GM19043 (cell line): ENCODE data around the gene NGF.

ENCODE experiments used
- ATAC-seq: cut with Tn5 transposase; IDR thresholded peaks from one replicate; pipeline ENCODE4 v1.9.1; 2021; ENCODE audit warnings: low read depth; ENCODE audit not compliant: unreplicated experiment

The NGF gene

DNA sequence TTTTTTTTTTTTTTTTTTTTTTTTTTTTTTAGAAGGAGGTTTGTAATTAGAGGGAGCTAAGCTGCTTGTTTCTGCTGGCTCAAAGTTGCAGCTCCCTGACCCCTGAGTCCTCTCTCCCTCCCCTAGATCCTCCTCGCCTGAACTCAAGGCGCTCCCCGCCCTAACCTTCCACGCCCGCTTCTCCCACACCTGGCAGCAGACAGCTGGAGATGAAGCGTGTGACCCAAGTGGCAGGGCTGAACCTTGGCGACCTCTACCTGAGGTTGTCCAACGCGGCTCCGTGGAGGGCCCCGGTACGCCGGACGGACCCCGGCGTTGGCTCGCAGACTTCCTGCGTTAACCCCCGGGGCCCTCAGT is 795 bp downstream of the NGF start:
- ATAC-seq: no peak

DNA sequence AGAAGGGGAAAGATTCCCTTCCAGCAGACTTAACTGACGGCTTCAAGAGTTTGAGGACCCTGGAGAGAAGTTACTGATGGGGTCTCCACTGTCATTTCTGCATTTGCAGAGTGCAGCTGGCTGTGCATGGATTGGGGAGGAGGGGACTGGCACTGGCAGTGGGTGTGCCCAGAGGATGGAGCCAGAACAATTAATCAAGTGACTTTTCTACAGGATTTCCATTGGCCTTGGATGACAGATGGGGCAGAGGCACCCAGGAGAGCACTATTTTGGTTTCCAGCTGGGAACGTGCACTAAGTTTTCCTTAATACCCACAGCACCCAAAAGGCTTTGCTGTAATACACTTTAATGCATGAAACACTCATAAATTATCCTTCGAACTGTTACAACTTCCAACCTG is 1.3 kb downstream of the NGF start:
- ATAC-seq: no peak

DNA sequence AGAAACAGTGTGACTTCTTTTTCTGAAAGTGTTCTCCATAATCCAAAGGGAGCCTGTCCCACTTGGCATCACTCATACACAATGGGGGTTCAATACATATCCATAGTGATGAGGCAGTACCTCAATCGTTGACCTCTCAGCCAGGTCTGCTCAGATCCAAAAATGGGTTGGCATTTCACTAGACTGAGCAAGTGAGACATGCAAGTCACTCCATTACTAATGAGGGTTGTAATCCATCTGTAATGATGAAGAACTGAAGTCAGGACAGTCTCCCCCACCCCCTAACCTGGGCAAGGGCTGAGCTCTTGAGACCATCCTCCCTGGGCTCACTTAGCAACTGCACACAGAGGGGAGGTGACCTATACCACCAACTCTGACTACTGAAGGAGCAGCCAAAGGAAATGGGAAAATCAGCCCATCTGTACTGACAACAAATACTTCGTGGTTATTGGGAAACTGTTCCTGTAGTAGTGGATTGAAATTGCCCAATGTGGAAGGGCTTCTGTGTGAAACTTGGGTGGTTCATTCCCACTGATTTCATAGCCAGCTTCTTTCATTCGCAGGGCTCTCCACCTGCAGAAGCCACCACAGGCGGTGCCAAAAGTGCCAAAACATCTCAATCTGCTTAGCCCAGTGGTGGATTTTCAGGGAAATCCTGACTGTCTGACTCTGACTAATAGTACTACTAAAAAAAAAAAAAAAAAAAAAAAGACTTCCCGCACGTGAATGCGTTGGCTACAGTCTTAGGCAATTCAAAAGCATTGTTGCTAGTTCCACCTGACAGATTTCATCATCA is 5.0 kb downstream of the NGF start:
- no peak for ATAC-seq

DNA sequence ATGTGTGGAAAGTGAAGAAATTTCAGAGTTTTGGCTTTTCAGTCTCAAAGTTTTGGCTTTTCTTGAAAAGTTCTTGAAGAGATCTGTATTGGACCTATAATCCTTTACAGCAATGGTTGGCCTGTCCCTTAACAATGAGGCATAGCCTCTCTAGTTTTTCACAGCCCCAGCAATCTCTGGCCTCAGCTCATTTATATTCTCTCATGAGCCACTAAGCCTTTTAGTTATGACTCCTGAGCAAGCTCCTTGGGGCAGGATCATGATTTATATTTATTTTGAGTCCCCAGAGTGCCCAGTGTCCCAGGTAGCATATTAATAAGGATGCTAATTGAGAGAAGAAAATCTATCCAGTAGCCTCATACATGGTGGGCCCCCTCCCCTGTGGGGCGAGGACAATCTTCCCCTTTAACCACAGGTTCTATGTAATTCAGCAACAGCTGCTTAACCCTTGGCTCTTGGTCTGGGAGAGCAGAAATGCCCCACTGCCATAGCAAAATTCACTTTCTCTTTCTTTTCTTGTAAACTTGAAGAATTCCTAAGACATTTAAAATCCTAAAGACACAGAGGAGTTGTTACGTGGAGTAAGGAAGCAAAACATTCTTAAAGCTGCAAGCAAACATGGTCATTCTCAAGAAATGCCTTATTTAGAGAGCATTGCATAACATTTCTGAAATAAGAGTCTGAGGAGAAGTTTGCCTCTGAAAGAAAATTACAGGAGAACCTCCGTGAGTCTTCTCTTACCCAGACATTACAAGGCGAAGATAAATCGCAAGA is 6.3 kb downstream of the NGF start:
- ATAC-seq: no peak

DNA sequence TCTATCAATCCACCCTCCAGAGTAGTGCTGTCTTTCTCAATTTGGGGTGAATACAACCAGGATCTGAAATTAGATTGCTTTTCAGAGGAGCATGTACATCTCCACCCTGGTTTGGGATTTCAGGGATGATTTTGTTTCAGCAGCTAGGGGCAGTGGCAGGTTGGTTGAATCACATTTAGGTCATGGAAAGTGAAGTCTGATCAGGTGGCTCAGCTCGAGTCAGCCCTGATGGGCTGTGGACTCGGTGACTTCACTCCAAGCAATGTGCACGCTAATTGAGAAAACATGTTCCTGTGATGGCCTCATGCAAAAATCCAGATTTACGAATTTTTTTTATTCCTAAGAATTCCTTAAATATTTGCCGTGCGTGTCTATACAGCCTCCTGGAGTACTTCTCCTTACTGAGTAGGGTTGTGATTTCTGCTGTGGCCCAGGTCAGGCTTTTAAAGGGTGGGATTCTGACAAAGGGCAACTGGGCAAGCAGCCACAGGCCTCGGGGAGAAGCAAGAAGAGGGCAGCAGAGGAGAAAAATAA is 7.5 kb downstream of the NGF start:
- no peak for ATAC-seq

DNA sequence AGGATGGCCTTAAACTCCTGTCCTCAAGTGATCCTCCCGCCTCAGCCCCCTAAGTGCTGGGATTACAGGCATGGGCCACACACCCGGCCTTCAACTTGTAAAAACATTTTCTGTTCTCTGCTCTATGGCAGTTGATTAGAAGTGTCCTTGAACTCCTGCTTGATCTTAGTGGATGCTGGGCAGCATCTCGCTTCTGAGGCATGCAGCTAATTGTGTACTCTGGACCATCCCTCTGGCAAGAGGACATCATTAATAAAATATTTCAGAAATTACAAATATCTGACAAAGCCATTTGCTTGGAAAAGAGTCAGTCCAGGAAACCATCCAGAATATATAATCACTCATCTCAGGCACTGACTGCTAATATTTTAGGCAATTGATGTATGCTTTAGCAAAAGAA is 8.1 kb downstream of the NGF start:
- no peak for ATAC-seq

DNA sequence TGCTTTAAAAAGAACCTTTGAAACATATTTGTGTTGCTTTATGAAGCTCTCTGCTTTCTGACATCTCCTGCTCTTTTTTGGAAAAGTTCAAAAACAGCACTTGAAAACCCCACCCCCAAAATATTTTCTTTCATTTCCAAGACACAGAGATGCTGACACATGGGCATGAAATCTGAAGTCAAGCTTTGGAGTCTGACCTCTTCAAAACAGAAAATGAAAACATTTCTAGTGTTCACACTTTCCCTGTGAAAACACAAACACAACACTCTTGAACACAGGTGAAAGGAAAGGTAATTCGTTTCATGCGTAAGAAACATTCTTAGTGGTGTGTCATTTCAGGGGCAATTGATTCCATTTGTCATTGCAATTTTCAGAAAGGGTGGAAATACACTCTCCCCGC is 10.8 kb downstream of the NGF start:
- no peak for ATAC-seq

DNA sequence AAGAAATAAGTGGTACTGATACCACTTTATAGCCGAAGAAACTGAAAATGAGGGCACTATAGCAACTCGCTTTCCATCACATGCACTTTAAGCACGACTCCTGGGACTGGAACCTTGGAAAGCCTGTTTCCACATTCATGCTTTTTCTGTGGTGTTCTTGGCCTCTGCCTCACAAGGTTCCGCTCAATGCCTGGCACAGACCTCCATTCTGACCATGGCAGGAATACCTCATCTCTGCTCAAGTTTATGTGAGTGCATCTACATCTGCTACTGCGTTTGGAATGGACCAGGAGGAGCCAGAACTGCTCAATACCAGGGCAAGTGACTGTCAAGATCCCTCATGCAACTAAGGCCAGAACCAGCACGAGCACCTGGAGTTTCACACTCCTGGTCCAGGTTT is 11.6 kb downstream of the NGF start:
- ATAC-seq: no peak

DNA sequence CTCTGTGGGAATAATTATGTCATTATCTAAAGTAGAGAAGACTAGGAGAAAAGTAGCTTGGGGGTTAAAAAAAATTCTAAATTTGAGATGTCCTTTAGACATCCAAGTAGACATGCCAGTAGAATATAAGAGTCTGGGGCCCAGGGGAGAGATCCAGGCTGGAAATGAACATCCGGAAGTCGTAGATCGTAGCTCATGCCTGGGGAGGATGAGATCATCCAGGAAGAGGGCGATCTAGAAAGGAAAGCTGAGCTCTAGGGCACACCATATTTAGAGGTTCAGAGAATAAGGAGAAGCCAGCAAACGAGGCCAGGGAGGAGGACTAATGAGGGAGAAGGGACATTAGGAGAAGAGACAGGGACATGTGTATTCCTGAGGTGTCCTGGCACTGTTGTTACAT is 12.2 kb downstream of the NGF start:
- ATAC-seq: no peak

DNA sequence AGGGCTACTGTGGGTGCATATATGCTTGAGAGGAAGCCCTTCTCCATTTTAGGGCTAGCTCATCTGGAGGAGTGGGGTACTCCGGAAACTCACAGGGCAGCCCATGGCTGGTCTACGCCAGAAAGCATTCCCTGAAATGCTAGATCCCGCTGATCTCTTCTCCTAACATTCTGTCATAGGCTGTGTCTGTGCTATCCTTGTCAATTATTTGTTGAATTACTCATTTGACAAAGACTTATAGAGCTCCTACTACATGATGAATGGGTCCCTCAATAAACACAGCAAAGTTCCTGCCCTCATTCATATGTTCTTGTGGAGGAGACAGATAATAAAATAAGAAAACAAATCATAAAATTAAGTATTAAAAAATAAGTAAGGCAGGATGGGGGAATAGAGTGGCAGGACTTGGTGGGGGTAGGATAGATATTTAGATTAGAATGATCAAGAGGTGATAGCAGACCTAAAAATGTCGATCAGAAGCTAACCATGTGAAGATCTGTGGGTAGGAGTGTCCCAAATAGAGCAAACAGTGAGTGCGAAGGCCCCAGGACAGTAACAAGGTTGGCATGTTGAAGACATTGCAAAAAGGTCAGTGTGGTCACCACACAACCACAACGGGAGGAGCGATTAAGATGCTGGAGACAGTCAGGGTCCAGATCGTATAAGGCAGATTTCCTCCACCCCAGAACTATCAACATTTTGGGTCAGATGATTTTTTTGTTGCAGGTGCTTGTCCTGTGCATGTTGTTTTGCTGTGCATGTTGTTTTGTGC is 13.2 kb downstream of the NGF start:
- no peak for ATAC-seq

DNA sequence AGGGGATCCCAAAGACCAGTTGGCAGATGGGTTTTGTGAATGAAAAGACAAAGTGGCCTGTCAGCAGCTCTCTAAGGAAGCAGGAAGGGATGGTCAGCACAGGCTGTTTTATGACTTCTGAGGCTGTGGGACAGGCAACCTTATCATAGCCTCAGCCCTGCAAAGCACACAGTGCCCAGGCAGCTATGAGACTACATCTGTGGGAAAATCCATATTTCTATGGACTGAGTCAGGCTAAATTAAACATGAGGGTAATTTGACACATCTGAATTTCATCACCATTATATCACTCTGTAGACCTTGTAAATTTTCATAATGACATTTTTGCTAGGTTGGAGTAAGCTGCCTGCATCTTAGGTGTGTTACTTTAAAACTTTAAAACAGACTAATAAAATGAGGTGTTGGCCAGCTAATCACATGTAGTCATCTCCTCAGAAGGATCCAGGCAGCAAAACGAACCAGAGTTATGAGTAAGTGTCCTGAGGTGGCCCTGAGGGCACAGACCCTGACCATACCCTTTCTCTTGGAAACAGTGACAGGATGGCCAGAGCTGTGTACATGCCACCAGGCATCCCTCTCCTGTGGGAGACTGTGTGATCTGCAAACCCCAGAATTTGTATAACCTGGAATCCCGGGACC is 14.6 kb downstream of the NGF start:
- ATAC-seq: no peak

DNA sequence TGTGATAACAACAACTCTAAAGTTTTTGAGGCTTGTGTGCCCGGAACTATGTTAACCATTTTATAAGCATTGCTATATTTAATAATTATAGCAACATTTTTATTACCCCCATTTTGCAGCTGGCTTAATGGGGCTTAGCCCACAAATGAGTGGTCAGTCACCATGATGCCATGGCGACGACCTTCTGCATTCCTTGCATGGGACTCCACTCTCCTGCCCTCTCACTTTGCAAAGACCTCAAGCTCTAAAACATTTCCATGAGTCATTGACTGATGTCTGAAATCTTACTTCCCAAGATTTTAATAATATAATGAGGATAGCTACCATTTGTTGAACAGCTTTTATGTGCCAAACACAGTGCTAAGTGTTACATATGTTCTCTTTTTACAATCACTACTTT is 15.4 kb downstream of the NGF start:
- no peak for ATAC-seq

DNA sequence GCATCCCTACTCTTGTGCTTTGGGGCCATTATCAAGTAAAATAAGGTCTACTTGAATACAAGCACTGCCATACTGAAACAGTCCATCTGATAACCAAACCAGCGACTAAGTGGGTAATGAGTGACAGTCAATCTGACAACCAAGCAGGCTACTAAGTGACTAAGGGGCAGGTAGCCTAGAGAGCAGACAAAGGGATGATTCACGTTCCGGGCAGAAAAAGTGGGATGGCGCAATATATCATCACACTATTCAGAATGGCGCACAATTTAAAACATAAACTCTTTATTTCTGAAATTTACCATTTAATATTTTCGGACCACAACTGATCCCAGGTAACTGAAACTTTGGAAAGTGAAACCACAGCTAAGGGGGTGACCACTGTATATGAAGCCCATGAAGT is 17.7 kb downstream of the NGF start:
- no peak for ATAC-seq

DNA sequence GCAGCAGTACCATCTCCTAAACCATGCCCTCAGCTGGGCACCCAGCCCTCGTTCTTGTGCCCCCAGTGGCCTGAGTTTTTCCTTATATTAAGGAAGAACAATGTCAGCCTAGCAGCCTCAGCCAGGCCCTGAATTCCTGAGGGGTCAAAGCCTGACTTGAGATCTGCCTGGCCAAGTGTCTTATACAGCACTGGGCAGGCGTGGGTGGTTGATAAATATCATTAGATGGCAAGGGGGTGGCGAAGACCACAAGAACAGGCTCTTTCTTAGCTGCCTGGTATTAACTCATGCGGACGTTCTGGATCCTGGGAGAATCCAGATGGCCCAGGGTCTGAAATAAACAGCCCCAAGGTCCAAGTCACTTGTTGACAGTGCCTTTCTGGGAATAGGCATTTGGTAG is 18.3 kb downstream of the NGF start:
- ATAC-seq: no peak

DNA sequence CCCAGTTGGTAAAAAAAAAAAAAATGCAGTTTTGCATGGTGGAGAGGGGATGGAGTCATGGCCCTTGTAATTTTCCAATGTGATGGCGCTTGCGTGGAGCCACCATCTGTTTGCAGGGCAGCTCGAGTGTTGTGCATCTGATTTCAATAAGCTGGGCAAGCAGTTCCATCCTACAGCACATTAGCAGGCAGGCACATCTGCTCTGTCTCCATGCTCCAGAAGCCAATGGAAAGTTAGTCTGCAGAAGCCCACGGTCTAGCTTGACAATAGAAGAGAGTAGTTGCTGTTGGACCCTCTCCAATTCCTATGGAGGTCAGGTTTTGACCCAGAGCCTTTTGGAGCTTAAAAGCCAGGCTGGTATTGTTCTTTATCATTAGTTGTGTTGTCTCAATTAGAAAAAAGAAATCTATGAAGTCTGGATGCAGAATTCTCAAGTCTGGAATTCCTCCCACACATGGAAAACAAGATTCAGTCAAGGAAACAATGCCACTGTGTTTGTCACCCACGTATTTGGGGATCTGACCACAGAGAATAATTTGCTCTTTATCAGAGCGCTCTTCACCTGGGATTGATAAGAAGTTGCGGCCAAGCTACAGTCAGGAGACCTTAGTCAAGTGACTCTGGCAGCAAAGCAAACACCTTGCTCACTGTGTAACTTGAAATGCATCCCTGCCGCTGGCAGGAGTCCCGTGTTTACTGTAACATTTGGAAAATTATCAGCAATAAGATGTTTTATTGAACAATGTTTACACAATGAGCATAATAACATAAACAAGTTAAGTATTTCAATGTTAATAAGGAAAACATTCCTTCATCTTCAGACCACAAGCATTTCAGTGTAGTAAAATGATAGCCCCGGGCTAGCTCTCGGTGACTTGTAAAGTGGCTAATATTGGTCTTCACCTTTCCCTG is 20.7 kb downstream of the NGF start:
- ATAC-seq: no peak

DNA sequence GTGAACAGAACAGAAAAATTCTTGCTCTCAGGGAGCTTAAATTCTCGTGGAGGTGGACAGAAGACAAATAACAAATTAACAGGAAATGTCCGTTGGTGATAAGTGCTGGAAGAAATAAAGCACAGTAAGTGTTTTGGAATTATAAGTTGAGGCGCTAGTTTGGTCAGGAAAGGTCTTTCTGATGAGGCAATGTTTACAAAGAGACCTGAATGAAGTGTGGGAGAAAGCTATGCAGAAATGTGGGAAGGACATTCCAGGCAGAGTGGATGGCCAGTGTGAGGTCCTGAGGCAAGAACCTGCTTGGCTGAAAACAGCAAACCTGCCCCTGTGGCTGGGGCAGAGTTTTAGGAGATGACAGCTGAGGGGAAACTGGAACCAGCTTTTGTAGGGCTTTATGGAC is 23.3 kb downstream of the NGF start:
- no peak for ATAC-seq

DNA sequence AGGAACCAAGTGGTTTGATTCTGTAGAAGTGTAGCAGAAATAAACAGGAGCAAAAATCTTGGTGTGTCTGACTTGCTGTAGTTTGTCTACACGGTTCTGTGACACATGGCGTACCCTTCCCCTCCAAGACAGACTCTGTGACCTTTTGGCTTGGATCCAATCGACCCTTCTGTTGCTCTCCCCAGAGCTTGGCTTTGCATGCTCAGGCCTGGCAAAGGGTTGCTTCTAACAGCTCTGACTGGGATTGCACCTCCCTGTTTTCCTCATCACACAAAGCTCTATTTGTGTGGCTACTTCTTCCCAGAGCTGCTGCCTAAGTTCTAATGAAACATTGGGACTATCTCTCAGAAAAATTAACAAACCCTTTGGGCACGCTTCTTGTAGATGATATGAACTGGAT is 24.0 kb downstream of the NGF start:
- no peak for ATAC-seq

DNA sequence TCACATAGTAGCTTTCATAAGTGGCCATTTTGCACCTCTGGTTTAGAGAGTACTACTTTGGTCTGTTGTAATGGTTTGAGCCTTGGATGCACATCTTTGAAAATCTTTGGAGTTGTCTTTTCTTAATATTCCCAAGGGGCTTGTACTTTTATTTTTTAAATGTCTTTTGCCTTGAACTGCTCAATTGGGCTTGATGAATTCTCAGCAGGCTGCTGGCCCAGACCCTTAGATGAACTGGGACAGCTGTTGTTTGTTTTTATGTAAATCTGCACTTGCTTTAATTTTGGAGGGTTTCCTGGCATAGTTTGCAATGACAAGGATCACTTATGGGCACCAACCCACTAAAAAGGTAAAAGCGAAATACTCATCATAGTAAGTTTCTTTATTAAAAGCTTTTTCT is 24.9 kb downstream of the NGF start:
- ATAC-seq: no peak

DNA sequence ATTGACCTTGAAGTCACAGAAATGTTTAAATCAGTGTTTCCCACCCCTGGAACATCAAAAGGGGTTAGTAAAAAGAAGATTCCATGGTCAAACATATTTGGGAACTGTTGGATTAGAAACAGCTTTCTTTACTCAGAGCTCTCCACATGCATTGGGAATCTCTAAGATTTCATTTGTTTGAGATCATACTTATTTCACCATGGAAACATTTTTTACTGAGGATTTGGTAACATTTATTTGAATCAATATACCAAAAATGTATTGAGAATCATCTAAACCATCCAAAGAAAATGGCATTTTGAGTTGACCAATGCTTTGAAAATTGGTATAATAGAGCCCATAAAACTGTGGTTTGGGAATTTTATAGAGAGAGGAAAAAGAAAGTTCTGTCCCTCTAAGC is 25.3 kb downstream of the NGF start:
- ATAC-seq: no peak

DNA sequence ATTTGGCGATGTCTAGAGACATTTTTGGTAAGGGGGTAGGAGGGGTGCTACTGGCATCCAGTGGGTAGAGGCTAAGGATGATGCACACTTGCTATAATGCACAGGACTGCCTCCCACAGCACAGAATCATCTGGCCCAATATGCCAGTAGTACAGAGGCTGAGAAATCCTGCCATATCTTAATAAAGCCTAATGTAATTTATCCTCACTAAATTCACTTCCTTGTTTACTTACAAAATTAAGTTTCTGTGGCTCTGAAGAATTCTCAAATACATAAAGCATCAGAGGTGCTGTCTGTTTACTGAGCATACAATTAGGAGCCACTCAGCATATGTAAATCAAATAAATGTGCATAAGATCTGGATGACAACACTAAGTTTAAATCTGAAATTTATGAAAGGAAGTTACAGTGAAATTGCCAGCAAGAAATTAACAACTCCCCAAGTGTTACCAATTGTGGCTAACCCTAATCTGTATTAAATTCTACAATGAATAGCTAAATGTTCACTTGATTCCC is 26.5 kb downstream of the NGF start:
- ATAC-seq: no peak
